Posterior vena cava (tissue), 2 donors: ENCODE results near the gene METRNL. TPM values are rescaled to one million over a fixed set of nuclear protein-coding genes. Genes with fewer than 3 reads are reported as not detected.

Experiments used
- DNase-seq: peaks from one replicate; pipeline ENCODE4 v3.0.0-alpha.2; 2020; ENCODE audit warnings: low spot score
- intact Hi-C, 2 donors: fragments of 100-400 bp; cut with DNase I; formaldehyde crosslinking; loops; one replicate each; pipeline versions ENCODE4 v1.14.1 to v1.14.2; 2022 to 2023
- total RNA-seq, 2 donors: library from RNA; stranded (reverse); fragmentation: NEBNext Ultra II Directional; extraction: Animal tissue kit (Norgen Biotek cat#: 25700); gene quantifications; one replicate each; pipeline ENCODE4 v1.2.1, GENCODE V29; 2021
- donor health status: DM: yes; HTN: yes; CAD: no.
- donor health status: DM: yes; HTN: yes; CAD: no.

The METRNL gene
- total RNA-seq, 2 donors from 2014 or later = 80.5 to 101 TPM

- intact Hi-C loops = no loop called here
- no peak for DNase-seq
These were observed 7.7 kb downstream of the METRNL start for GRCh38 chr17:83086907-83087787.

GRCh38 chr17:83087788-83088360 is 8.5 kb downstream of the METRNL start:
- intact Hi-C loops = no loop called here
- no peak for DNase-seq

GRCh38 chr17:83088451-83088850 is 9.0 kb downstream of the METRNL start:
- intact Hi-C loops = no loop called here
- DNase-seq = no peak

GRCh38 chr17:83088909-83089308 is 9.5 kb downstream of the METRNL start:
- intact Hi-C loops = no loop called here
- DNase-seq = no peak

GRCh38 chr17:83089328-83090132 is 10.1 kb downstream of the METRNL start:
- DNase-seq = no peak
- intact Hi-C loops = no loop called here

- DNase-seq = no peak
- intact Hi-C loops = no loop called here
These were observed 11.2 kb downstream of the METRNL start for GRCh38 chr17:83090444-83091256.

GRCh38 chr17:83091257-83092141 is 12.1 kb downstream of the METRNL start:
- no peak for DNase-seq
- intact Hi-C loops = no loop called here

- intact Hi-C loops = no loop called here
- no peak for DNase-seq
These were observed 12.8 kb downstream of the METRNL start for GRCh38 chr17:83092186-83092585.

- no peak for DNase-seq
- intact Hi-C loops = no loop called here
These were observed 13.5 kb downstream of the METRNL start for GRCh38 chr17:83092931-83093330.

- intact Hi-C loops = no loop called here
- DNase-seq = no peak
These were observed 14.1 kb downstream of the METRNL start for GRCh38 chr17:83093506-83093905.

- DNase-seq = no peak
- intact Hi-C loops = no loop called here
These were observed 14.9 kb downstream of the METRNL start for GRCh38 chr17:83094291-83094690.

GRCh38 chr17:83095016-83095415 is 15.6 kb downstream of the METRNL start:
- intact Hi-C loops = no loop called here
- DNase-seq = no peak

- intact Hi-C loops = no loop called here
- DNase-seq = no peak
These were observed 17.2 kb downstream of the METRNL start for GRCh38 chr17:83096401-83097224.

GRCh38 chr17:83097831-83098230 is 18.4 kb downstream of the METRNL start:
- intact Hi-C loops = no loop called here

GRCh38 chr17:83098241-83099085 is 19.1 kb downstream of the METRNL start:
- DNase-seq = no peak
- intact Hi-C loops = no loop called here

More at GRCh38 chr17:83097831-83098230, 18.4 kb downstream of the METRNL start:
- no peak for DNase-seq

GRCh38 chr17:83099086-83099555 is 19.7 kb downstream of the METRNL start:
- intact Hi-C loops = no loop called here

More at GRCh38 chr17:83099086-83099555, 19.7 kb downstream of the METRNL start:
- DNase-seq = no peak
